Prostate gland (tissue), 2 donors: ENCODE measurements around the gene ZNF436.

Experiments
- POLR2A ChIP-seq: fragments of 450-650 bp; IDR thresholded peaks from one replicate; pipeline ENCODE4 v1.6.1; 2016; ENCODE audit warnings: antibody characterized with exemption, mild to moderate bottlenecking
- POLR2AphosphoS5 ChIP-seq: sonication (generic); formaldehyde crosslinking; IDR thresholded peaks from one replicate; pipeline ENCODE4 v1.6.1; 2017; ENCODE audit warnings: antibody characterized with exemption
- TF ChIP-seq, protein P1 (sequence below), 4 experiments: fragments of 200-600 bp in 2 of 4; fragments of 450-650 bp in 2 of 4; sonication (generic) in 2 of 4; IDR thresholded peaks; 1 replicate in 3 of 4; 2 replicates in 1 of 4; pipeline ENCODE4 v1.5.1; 2016 to 2019; ENCODE audit warnings: antibody characterized with exemption in 4 of 4, mild to moderate bottlenecking in 2 of 4, moderate library complexity in 2 of 4

DNA sequence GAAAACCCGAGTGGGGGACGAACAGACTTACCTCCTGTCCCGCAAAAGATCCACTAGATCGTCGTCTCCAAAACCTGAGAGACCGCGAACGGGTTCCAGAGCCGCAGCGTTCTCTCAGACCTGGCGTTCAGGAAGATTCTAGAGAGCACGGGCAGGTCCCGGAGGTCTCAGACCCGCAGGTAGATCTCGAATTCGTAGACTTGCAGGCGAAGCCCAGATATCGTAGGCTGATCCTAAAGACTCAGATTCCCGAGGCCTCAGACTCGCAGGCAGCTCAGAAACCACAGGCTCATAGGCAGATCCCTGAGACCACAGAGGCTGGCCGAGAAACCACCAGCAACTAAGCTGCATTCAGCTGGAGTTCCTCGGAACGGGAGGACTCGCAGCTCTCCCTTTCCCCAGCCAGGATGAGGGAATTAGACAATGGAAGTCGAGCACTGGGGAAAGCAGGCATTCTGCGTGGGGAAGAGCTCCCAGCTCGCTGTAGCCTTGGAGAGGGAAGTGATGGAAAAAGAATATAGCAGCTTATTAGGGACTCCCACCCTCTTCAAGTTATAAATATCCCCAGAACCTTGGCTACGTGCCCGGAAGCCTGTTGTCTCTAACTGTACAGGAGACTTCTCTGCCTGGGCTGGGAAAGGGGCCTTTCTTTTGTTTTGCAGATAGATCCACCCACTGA lies at the start of gene ZNF436:
- TF ChIP-seq, protein P1, sequence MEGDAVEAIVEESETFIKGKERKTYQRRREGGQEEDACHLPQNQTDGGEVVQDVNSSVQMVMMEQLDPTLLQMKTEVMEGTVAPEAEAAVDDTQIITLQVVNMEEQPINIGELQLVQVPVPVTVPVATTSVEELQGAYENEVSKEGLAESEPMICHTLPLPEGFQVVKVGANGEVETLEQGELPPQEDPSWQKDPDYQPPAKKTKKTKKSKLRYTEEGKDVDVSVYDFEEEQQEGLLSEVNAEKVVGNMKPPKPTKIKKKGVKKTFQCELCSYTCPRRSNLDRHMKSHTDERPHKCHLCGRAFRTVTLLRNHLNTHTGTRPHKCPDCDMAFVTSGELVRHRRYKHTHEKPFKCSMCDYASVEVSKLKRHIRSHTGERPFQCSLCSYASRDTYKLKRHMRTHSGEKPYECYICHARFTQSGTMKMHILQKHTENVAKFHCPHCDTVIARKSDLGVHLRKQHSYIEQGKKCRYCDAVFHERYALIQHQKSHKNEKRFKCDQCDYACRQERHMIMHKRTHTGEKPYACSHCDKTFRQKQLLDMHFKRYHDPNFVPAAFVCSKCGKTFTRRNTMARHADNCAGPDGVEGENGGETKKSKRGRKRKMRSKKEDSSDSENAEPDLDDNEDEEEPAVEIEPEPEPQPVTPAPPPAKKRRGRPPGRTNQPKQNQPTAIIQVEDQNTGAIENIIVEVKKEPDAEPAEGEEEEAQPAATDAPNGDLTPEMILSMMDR (IDR thresholded peaks at IDR 0.05): no peak
- TF ChIP-seq POLR2A: peak; percentile 24
- peak; percentile 52 for TF ChIP-seq POLR2AphosphoS5
